ENCODE results near the gene ITGB2.

Gene ITGB2

DNA sequence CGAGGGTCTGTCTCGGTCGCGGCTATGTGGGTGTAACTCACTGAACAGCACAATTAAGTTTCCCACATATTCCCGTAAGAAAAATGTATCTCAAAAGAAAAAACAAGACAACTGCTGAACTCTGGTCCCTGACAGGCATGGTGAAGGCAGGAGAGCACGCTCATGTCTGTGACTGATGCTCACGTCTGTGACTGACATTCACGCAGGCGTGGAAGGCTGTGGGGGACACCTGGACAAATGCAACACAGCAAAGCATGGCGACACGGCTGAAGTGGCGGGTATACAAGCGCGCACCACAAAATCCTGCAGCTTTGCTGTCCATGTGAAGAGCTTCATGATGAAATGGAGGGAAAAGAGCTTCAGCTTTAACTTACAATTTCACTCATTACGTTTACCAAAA lies 53.2 kb downstream of the ITGB2 start:
- DNase-seq, result no peak

DNA sequence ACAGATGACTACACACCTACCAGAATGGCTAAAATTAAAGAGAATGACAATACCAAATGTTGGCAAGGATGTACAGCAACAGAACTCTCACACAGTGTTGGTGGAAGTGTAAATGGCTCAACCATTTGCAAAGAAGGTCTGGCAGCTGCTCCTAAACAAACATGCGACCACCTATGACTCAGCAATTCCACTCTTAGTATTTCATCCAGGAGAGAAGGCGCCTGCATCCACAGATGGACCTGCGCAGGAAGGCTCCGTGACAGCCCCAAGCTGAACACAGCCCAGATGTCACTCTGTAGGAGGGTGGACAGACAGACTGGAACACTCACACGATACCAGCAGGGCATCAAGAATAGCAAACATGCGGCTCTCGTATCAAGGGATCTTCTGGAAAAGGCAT lies 53.9 kb downstream of the ITGB2 start:
- DNase-seq, result no peak

DNA sequence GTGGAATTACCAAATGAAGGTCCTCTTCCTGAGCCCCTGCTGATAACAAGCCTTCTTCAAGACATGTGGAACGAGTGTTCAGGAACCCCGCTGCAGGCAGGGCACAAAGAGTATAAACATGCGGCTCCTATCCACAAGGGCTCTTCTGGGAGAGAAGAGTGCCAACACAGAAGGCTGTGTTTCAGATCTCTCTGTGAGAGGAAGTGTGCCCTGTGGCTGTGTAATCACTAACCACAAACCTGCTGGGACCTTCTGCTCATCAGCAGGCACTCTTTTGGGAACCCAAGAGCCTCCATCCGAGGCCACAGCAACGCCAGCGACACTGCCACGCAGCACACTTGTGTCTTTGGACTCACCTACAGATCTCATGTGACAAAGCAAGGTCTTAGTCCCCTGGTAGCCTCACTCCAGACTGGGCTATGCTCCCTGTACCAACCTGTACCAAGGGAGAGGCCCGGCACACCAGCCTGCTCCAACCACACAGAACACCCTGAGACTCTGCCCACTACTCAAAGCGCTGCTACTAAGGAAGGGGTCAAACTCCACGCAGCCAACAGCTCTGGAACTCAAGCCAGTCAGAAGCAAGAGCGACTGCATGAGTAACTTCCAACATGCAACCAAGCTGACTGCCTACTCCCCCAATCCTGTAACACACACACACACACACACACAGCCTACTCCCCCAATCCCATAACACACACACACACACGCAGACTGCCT lies 55.0 kb downstream of the ITGB2 start:
- peak in 1 of 2 donors; percentile 45 for DNase-seq

DNA sequence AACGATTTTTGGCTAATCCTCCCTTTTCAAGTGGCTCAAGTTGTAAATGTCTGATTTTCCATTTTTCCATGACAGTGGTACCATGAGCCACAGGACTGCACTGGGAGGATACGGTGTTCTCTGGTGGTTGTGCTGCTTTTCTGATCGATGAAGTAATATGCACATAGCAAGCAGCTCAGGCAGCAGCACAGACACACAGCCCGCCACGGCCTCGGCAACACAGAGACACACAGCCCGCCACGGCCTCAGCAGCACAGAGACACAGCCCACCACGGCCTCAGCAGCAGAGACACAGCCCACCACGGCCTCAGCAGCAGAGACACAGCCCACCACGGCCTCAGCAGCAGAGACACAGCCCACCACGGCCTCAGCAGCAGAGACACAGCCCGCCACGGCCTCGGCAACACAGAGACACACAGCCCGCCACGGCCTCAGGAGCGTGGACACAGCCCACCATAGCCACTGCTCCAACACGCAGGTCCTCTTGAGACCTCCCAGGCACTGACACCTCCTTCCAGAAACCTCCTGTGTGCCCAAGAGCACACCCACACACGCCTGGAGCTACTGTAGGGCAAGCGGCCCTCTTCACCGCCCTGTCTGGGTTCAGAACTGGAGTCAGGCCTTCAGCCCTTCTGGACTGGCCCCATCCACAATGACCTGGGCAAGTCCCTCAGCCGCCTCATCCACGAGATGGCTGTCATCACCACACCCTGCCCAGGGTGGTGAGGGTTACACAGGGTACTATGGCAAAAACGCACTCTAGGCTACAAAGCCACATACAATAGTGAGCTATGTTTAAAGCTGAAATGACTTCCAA lies 57.6 kb downstream of the ITGB2 start:
- no peak for DNase-seq

DNA sequence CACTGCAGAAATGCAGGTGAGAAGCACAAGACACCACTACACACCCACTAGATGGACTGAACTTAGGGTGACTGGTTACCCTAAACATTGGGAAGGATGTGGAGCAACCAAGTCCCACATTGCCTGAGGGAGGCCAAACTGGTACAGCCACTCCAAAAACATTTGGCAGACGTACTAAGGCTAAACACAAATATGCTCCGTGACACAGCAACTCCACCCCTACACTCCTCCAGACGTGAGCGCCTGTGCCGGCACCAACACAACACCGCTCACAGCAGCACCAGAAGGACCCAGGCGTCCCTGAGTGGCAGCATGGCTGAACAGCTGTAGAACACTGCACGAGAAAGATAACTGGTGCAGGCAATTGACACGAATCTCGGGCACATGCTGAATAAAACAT lies 61.9 kb downstream of the ITGB2 start:
- DNase-seq, result no peak

DNA sequence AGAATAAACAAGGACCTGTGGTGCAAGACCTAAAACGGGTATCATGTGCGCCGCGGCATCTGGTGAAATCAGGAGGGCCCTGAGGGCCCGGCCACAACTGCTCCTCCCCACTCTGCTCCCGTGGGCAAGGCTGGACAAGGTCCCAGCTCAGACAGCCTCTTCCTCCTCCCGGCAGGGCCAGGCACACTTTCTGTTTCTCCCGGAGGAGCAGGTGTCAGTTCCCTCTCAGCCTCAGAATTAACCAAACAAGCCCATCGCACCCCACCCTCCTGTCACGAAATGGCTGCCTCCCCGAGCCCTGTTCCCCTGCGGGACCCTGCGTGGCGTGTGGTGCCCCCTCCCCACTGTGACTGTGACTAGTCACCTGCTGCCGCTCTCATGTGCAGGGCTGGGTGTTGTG lies 62.4 kb downstream of the ITGB2 start:
- DNase-seq, result no peak

DNA sequence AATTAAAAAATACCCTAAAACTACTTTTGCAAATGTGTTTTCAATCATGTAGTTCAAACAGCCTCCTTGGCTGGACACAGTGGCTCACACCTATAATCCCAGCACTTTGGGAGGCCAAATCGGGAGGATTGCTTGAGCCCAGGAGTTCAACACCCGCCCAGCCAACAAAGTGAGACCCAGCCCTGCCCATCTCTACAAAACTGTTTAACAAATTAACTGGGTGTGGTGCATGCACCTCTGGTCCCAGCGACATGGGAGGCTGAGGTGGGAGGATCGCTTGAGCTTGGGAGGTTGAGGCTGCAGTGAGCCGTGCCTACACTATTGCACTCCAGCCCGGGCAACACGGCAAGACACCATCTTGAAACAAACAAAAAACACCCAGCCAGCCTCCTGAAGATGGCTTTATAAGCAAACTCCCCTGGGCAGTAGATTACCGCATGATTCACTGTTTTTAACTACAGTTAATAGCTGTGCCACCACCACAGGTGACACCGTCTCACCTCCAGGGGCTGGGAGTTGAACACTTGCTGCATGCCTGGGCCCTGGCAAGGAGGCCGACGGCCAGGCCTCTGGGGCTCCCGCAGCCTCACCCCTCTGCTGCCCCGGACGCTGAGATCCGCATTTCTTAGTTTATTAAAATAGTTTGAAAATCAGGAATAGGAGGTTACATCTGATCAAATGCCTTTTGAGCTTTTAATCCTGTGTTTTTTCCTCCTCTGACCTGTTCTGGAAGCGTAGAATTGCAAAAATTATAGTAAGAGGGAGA lies 63.4 kb downstream of the ITGB2 start:
- no peak for DNase-seq

DNA sequence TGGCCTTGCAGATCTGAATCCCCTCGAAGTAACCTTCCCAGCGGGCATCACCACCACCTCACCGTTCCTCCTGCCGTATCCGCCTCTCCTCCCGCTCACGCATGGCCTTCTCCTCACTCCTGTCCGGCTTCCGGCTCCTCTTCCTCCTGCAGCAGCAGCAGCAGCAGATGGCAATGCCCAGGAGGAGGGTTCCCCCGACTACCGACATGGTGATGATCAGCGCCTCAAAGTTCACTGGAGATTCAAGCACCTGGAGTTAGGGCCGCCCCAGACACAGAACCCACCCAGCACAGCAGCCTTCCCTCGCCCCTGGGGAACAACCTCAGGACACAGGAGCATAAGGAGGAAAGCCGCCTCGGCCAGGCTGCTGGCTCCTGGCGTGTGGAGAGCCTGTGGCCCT lies 64.6 kb downstream of the ITGB2 start:
- DNase-seq, result no peak

DNA sequence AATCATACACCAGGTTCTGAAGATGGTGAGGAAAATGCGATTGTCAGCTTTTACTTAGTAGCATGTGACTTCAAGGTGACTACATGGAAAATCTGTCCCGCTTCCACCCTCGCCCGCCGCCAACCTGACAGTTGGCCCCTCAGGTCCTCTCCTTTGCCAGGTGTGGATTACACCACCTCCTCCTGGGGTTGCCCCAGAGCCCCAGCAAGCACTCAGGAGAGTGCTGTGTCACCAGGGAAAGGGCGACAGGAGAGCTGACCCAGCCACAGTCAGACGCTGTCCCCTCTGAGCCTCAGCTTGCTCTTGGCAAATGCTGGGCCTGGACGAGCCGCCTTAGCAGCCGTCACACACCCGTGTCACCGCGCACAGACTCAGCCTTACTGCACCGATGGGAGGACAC lies 65.1 kb downstream of the ITGB2 start:
- no peak for DNase-seq

DNA sequence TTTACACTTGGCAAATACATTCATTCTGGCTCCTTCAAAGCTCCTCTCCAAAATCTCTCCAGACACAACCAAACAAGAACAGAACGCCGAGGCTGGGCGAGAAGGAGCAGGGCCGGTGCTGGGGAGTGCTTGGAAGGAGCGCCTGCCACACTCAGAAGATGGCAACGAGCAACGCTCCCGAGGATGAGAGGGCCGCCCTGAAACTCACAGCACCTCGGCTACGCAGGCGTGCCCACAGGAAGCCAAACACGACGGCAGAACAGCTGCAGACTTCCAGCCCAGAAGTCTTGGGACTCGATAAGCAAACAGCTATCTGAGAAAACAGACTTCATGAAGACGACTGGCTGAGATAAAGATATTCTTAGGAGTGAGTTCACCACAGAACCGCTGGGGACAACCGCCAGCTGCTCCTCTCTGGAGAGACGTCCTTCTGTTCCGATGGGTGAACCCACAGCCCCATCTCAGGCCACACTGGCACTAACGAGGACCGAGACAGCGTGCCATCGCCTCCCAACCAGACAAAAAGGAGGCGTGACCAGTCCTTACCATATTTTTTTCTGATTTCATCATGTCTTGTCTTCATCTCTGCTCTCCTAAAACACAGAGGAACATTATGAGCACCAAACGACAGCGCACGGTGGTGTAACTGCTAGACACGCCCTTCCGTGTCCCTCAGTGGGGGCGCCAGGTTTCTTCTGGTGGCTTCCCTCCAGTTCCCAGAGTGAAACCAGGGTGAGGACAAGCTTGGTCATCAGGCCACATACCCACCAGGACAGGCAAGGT lies 65.8 kb downstream of the ITGB2 start:
- DNase-seq, result no peak

DNA sequence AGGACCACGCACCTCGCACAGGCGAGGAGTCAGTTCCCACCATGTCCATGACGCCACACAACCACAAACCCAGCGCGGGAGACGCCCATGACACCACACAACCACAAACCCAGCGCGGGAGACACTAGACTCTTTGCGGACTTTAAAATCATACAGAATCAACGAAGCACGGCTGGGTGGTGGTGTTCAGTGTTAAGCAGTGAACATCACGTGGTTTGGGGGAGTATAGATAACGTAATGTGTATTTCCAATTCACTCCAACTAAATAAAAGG lies 66.4 kb downstream of the ITGB2 start:
- no peak for DNase-seq

DNA sequence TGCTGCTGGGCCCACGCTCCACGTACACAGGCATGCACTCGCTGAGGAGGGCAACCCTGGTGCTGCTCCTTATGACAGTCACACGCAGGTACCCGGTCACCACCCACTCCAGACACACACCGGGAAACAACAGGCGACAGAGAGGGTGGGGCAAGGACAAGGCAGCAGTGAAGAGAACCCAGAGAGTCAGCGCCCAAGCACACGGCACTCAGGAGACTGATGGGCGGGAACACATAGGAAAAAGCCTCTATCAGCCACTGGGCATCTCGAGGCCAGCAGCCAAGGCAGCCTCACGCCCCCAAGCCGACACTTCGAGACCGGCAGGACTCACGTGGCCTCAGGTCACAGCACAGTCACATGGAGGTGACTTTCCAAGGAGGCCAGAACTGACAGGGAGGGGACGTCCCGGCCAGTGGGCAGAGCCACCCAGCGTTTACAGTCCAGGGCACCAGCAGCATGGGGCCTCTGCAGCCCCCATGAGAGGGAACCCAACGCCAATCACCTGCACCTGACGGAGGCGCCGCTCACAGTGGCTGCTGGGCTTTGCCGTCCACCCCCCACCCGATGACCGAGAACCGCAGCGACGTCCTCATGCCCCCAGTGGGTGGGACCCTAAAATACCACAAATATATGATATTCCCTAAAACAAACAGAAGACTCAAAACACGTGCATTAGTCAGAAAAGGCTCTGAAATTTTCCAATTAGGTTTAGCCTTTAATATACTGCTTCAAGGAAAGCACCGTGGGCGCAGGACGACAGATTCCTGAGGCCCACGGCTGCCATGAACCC lies 66.9 kb downstream of the ITGB2 start:
- no peak for DNase-seq

DNA sequence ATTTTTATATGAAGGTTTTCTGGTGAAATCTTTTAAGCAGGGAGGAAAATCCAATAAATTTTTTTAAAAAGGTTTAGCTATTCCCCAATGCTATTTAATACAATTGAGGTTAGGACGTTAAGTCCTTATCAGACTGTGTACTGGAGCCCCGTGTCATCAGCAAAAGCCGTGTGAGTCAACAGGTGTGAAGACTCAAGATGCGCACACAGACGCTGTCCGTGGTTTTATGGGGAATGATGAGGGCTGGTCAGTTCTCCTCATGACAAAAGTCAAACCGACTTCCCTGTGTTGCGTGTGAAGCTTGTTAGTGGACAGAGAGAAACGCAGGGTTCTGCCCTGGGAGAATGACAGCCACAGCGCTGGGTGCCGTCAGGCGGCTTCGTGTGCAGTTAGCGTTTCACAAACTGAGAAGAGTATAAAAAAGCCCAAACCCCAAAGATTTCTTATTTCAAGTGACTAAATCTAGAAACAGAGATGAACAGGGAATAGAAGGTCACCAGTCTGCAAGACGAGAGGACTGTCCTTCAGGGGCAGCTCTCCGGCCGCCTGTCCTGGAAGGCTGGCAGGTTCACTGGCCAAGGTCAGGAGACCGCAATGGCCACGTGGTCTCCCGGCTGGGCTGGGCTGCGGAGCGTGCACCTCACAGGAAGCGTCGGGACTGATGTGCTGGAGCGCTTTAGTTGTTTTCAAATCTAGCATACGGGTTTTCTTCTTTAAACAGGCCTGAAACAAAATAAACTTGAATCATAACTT lies 69.6 kb downstream of the ITGB2 start:
- no peak for DNase-seq

DNA sequence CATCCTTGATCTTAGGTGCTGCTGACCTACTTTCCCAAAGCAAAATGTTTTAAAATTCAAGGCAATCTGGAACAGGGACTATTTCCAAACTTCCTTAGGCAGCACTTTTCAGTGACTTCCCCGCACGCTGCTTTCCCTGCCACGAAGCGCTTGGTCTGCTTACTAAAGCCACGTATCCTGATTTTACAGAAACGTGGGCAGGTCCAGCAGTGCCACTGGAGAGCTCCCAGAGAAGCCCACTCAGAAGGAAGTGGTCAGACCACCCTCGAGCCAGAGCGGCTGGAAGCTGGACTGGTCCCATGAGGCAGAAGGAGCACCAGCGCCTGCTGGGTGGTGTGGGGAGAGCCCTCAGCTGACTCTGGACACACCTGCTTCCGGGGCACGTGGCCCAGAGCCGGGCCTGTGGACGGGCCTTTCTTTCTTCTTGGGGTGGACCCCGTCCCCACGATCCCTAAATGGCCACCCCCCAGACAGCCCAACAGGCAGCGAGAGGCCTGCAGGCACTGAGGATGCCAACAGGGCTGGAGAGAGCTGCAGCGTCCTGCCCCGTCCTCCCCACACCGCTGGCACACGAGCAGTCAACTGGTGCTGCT lies 70.4 kb downstream of the ITGB2 start:
- no peak for DNase-seq

DNA sequence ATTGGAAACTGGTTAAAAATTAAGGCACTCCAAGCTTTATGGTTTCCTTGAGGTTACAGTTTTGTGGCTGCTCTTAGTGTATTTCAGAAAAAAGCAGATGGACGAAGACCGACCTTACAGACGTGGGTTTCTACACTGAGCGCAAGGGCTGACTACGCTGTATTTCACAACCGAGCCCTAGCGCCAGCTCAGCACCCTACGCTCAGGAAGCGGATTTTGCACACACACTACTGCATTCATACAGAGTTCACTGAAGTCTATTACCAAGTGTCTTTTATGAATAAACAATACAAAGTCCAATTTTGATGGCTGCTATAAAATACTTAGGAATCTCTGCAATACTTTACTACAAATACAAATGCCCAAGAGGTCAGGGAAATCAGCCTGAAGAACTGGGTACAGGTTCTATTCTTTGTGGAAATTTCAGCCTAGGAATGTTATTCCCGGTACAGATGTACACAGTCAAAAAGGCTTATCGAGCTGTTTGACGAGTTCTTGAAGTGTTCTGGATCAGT lies 71.0 kb downstream of the ITGB2 start:
- peak; percentile 60 to 73 for DNase-seq

DNA sequence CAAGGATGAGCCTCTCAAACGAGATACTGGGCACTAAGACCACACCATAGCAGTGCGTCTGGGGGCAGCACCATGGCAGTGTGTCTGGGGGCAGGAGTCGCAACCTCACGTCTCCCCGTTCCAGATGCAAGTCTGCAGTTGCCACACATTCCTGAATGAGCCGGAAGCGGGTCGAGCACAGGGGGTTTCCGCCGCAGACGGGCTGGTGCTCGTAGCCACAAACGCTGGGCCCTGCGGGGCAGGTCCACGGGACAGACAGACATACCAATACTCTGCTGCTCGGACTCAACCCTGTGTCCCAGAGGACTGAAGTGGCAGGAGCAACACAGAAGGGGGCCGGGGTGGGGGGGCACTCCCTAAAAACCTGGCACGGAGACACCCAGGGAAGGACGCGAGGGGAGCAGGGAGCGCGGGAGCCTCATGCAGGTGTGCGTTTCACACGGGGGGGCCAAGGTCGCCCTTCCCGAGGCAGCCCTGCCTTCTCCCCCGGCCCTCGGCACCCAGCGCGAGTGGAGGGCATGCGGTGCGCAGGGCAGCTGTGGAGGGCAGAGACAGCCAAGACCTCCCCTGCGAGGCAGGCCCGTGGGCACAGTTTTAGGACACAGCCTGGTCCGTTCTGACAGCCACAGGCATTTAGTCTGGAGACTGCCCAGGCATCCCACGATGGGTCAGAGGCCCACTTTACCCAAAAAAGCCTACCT lies 71.7 kb downstream of the ITGB2 start:
- DNase-seq, result no peak

DNA sequence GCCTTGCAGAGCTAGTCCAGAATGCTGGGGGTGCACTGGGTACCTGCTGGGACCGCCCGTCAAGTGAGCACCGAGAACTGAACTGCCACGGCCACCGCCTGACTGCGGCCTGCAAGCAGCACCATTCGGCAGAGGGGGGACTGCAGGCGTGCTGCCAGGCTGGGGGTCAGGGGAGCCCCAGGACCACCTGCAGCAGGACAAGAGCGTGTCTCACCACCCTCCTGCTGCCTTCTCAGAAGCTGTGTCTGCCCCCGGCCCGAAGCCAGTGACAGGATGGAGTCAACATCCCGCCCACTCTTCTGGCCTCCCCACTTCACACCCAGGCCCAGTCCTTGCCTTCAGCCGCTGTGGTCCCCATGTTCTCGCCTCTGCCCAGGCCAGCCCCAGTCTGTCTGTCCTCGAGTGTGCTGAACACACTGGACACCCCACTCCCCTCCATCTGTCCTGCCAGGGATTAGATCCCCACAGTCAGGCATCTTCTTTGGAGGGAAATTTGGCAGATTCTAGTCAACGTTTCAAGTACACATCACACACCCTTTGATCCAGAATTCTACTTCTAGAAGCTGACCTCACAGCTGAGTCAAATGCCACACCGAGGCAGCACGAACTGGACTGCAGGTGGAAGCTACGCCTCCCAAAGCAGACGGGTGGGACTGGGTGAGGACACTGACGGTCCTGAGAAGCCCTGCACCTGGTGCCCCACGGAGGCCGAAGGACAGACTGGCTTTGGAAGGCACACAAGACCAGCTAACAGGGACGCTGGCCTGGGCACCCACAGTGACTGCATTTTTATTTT lies 73.2 kb downstream of the ITGB2 start:
- no peak for DNase-seq

DNA sequence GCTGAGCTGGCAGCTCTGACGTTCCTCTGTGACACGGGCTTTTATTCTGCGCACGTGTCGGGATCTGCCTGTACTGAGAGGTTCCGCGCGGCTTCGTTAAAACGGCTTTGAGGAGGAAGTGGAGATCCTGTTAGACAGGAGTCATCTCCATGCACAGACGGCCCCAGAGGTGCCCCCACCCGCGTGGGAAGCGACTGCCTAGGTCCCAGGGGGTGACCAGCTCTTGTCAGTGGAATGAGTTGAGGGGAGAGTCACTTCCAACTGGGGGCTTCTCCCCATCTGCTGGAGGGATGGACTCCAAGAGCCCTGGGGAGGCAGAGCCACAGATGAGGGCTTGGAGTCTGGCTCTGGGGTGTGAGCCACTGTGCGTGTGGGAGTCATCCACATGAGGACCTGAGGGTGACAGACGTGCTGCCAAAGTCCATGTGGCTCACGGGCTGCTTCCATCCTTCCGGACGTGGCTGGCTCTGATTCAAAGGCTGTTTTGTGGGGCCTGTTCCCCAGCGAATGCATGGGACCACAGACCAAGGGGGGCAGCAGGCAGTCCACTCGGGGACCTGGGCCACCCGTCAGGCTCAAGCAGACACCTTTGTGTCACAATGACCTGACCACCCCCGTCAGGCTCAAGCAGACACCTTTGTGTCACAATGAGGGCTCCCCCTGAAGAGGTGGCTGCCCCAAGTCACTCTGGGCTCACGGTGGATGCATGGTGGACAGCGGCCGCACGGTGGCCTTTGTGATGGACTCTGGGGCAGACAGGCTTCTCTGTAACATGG lies 74.0 kb downstream of the ITGB2 start:
- DNase-seq, result peak; percentile 57 to 65

DNA sequence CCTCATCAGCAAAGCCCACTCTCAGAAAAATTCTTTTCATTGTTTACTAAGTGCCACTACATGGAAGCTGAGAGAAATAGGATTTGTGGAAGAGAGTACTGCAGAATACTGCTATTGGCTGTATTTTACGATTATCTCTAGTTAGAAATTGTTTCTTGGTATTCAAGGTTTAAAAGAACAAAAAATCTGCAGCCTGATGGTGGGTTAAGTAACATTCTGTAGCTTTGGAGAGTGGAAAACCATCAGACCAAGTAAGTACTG lies 74.5 kb downstream of the ITGB2 start:
- no peak for DNase-seq

All from inflammatory macrophage treated with lipopolysaccharide for 1 hour (primary cell).